HepG2 (cell line): ENCODE data around the gene ACADVL. TPM values are rescaled to one million over a fixed set of nuclear protein-coding genes. Genes with fewer than 3 reads are reported as not detected.

Source experiments
- CBX5 ChIP-seq: sonication (generic); formaldehyde crosslinking; IDR thresholded peaks from 2 replicates; pipeline ENCODE4 v1.4.0; 2020; ENCODE audit warnings: missing genetic modification reagents, borderline replicate concordance
- FOSL2 ChIP-seq: sonication (generic); formaldehyde crosslinking; IDR thresholded peaks from 2 replicates; pipeline ENCODE4 v1.4.0; 2020; ENCODE audit warnings: missing genetic modification reagents
- HOXA9 ChIP-seq: sonication (generic); formaldehyde crosslinking; IDR thresholded peaks from 2 replicates; pipeline ENCODE4 v1.8.1; 2022; ENCODE audit warnings: missing genetic modification reagents, mild to moderate bottlenecking, moderate library complexity, borderline replicate concordance
- MTA1 ChIP-seq: sonication (generic); formaldehyde crosslinking; IDR thresholded peaks from 2 replicates; pipeline ENCODE4 v1.4.0; 2020; ENCODE audit warnings: missing genetic modification reagents, mild to moderate bottlenecking, borderline replicate concordance
- NFKB2 ChIP-seq: sonication (generic); formaldehyde crosslinking; IDR thresholded peaks from 2 replicates; pipeline ENCODE4 v1.4.0; 2020; ENCODE audit warnings: missing genetic modification reagents, borderline replicate concordance
- NR2C2 ChIP-seq: sonication (generic); formaldehyde crosslinking; IDR thresholded peaks from 2 replicates; pipeline ENCODE4 v1.4.0; 2020; ENCODE audit warnings: missing genetic modification reagents, mild to moderate bottlenecking, moderate library complexity, borderline replicate concordance
- RBAK ChIP-seq: sonication (generic); formaldehyde crosslinking; IDR thresholded peaks from 2 replicates; pipeline ENCODE4 v1.5.1; 2020; ENCODE audit warnings: mild to moderate bottlenecking, missing genetic modification reagents
- REXO4 ChIP-seq: sonication (generic); formaldehyde crosslinking; IDR thresholded peaks from 2 replicates; pipeline ENCODE4 v1.8.0; 2022; ENCODE audit warnings: missing genetic modification reagents, mild to moderate bottlenecking, borderline replicate concordance
- TARDBP ChIP-seq: sonication (generic); formaldehyde crosslinking; IDR thresholded peaks from 2 replicates; pipeline ENCODE4 v1.8.0; 2022; ENCODE audit warnings: mild to moderate bottlenecking, missing genetic modification reagents
- ZNF484 ChIP-seq: sonication (generic); formaldehyde crosslinking; IDR thresholded peaks from 2 replicates; pipeline ENCODE4 v1.5.1; 2020; ENCODE audit warnings: mild to moderate bottlenecking, low read depth, missing genetic modification reagents, borderline replicate concordance
- ZNF792 ChIP-seq: IDR thresholded peaks from 2 replicates; pipeline ENCODE4 v1.6.1; 2016
- ZSCAN22 ChIP-seq: sonication (generic); formaldehyde crosslinking; IDR thresholded peaks from 2 replicates; pipeline ENCODE4 v1.4.0; 2020; ENCODE audit warnings: mild to moderate bottlenecking, missing genetic modification reagents
- polyA plus RNA-seq, 8 experiments: library from polyadenylated mRNA; depleted of rRNA in 3 of 8; stranded (reverse) in 7 of 8; unstranded in 1 of 8; fragments of >200 nt; fragmentation: Illumina TruSeq in 4 of 8; extraction: Trizol in 4 of 8; gene quantifications; 2 replicates each; pipeline versions ENCODE4 v1.2.1 to v1.2.3, GENCODE V29; 2011 to 2016; ENCODE audit warnings: low read depth in 4 of 8, missing spikeins in 1 of 8, mixed read lengths in 1 of 8; ENCODE audit not compliant: insufficient read depth in 1 of 8
- total RNA-seq, 5 experiments: library from RNA; depleted of rRNA; stranded (reverse); fragments of >200 nt; fragmentation: Illumina TruSeq; extraction: Trizol; gene quantifications; 2 replicates each; pipeline ENCODE4 v1.2.3, GENCODE V29; 2016; ENCODE audit warnings: low read depth in 1 of 5
- TF ChIP-seq, protein P1 (sequence below): sonication (generic); formaldehyde crosslinking; IDR thresholded peaks from 2 replicates; pipeline ENCODE4 v1.8.1; 2023; ENCODE audit warnings: mild to moderate bottlenecking, missing genetic modification reagents
- TF ChIP-seq, protein P2 (sequence below): sonication (generic); formaldehyde crosslinking; IDR thresholded peaks from 2 replicates; pipeline ENCODE4 v1.4.0; 2020; ENCODE audit warnings: mild to moderate bottlenecking, missing genetic modification reagents, borderline replicate concordance
- TF ChIP-seq, protein P3 (sequence below): IDR thresholded peaks from 2 replicates; pipeline ENCODE4 v1.6.1; 2016; ENCODE audit warnings: mild to moderate bottlenecking
- TF ChIP-seq, protein P4 (sequence below): fragments of 450-650 bp; IDR thresholded peaks from 2 replicates; pipeline ENCODE4 v1.6.1; 2017
- TF ChIP-seq, protein P5 (sequence below): IDR thresholded peaks from 2 replicates; pipeline ENCODE4 v1.6.1; 2016; ENCODE audit warnings: mild to moderate bottlenecking, missing biosample characterization, missing genetic modification reagents
- TF ChIP-seq, protein P6 (sequence below): sonication (generic); formaldehyde crosslinking; IDR thresholded peaks from 2 replicates; pipeline ENCODE4 v1.8.0; 2022; ENCODE audit warnings: missing genetic modification reagents, mild to moderate bottlenecking, borderline replicate concordance

Gene ACADVL
- total and polyA plus RNA-seq, 2 of the 13 experiments (the other 11 are each of a cell fraction or from before 2014, with no cell fraction given) = 219 to 412 TPM

DNA sequence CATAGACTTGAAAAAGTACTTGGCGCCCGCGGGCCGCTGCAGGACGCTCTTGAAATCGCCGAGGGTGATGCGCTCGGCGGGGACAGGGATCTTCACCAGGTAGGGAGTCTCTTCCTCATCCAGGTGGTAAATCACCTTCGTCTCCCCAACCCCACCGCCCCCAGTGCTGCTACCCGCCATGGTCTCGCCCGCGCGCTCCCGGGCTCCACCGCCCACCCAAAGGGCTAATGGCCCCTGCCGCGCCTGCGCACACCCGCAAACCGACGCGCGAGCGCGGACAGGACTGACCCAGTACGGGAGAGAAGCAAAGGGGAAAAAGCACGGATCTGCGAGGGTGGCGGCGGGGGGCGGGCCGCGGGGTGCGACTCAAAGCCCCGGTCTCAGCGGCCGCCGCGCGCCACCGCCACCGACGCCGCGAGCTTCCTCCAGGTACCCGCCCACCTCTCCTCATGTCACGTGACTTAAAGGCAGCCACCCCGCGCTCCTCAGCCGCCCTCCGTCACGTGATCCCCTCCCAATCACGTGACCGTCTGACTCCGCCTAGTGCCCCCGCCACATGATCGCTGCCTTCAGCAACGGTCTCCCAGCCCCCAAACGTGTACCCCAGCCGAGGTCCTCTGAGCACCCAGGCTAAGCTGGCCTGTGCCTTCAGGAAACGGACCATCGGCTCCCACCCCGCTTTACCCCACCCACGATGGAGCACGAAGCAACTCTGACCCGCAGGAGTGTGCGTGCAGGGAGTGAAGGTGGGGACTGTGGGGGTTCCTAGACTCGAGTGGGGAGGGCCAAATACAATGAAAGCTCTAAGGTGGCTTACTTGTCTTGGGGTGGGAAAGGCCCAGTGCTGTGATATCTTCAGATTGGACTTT is 14.6 kb downstream of the ACADVL start, which contains the start of gene DVL2 (continued):
- peak; percentile 71; the same call in 1 of the 2 replicates for TF ChIP-seq CBX5 (CRISPR knock-in tag)
- TF ChIP-seq HOXA9 (CRISPR knock-in tag) = peak; percentile 29; the same call in 1 of the 2 replicates
- peak; percentile 73; the same call in 1 of the 2 replicates for TF ChIP-seq NR2C2
- TF ChIP-seq, protein P1, sequence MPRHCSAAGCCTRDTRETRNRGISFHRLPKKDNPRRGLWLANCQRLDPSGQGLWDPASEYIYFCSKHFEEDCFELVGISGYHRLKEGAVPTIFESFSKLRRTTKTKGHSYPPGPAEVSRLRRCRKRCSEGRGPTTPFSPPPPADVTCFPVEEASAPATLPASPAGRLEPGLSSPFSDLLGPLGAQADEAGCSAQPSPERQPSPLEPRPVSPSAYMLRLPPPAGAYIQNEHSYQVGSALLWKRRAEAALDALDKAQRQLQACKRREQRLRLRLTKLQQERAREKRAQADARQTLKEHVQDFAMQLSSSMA (CRISPR knock-in tag) = peak; percentile 42; the same call in 1 of the 2 replicates
- 0 out of 2 replicates have a peak, but pooled peaks have one; percentile 9 for TF ChIP-seq RBAK (CRISPR knock-in tag)
- TF ChIP-seq, protein P2, sequence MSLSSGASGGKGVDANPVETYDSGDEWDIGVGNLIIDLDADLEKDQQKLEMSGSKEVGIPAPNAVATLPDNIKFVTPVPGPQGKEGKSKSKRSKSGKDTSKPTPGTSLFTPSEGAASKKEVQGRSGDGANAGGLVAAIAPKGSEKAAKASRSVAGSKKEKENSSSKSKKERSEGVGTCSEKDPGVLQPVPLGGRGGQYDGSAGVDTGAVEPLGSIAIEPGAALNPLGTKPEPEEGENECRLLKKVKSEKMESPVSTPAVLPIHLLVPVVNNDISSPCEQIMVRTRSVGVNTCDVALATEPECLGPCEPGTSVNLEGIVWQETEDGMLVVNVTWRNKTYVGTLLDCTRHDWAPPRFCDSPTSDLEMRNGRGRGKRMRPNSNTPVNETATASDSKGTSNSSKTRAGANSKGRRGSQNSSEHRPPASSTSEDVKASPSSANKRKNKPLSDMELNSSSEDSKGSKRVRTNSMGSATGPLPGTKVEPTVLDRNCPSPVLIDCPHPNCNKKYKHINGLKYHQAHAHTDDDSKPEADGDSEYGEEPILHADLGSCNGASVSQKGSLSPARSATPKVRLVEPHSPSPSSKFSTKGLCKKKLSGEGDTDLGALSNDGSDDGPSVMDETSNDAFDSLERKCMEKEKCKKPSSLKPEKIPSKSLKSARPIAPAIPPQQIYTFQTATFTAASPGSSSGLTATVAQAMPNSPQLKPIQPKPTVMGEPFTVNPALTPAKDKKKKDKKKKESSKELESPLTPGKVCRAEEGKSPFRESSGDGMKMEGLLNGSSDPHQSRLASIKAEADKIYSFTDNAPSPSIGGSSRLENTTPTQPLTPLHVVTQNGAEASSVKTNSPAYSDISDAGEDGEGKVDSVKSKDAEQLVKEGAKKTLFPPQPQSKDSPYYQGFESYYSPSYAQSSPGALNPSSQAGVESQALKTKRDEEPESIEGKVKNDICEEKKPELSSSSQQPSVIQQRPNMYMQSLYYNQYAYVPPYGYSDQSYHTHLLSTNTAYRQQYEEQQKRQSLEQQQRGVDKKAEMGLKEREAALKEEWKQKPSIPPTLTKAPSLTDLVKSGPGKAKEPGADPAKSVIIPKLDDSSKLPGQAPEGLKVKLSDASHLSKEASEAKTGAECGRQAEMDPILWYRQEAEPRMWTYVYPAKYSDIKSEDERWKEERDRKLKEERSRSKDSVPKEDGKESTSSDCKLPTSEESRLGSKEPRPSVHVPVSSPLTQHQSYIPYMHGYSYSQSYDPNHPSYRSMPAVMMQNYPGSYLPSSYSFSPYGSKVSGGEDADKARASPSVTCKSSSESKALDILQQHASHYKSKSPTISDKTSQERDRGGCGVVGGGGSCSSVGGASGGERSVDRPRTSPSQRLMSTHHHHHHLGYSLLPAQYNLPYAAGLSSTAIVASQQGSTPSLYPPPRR (CRISPR knock-in tag) = peak; percentile 28; the same call in 1 of the 2 replicates
- no peak for TF ChIP-seq REXO4 (CRISPR knock-in tag)
- peak; percentile 80 for TF ChIP-seq TARDBP
- TF ChIP-seq, protein P3, sequence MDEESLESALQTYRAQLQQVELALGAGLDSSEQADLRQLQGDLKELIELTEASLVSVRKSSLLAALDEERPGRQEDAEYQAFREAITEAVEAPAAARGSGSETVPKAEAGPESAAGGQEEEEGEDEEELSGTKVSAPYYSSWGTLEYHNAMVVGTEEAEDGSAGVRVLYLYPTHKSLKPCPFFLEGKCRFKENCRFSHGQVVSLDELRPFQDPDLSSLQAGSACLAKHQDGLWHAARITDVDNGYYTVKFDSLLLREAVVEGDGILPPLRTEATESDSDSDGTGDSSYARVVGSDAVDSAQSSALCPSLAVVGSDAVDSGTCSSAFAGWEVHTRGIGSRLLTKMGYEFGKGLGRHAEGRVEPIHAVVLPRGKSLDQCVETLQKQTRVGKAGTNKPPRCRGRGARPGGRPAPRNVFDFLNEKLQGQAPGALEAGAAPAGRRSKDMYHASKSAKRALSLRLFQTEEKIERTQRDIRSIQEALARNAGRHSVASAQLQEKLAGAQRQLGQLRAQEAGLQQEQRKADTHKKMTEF (CRISPR knock-in tag) = peak; percentile 90
- peak; percentile 60 for TF ChIP-seq FOSL2 (CRISPR knock-in tag)
- TF ChIP-seq MTA1 (CRISPR knock-in tag) = 0 out of 2 replicates have a peak, but pooled peaks have one; percentile 65
- no peak for TF ChIP-seq ZNF484 (CRISPR knock-in tag)
- TF ChIP-seq, protein P4, sequence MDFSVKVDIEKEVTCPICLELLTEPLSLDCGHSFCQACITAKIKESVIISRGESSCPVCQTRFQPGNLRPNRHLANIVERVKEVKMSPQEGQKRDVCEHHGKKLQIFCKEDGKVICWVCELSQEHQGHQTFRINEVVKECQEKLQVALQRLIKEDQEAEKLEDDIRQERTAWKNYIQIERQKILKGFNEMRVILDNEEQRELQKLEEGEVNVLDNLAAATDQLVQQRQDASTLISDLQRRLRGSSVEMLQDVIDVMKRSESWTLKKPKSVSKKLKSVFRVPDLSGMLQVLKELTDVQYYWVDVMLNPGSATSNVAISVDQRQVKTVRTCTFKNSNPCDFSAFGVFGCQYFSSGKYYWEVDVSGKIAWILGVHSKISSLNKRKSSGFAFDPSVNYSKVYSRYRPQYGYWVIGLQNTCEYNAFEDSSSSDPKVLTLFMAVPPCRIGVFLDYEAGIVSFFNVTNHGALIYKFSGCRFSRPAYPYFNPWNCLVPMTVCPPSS = peak; percentile 100
- no peak for TF ChIP-seq ZSCAN22 (CRISPR knock-in tag)
- TF ChIP-seq, protein P5, sequence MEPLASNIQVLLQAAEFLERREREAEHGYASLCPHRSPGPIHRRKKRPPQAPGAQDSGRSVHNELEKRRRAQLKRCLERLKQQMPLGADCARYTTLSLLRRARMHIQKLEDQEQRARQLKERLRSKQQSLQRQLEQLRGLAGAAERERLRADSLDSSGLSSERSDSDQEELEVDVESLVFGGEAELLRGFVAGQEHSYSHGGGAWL (CRISPR knock-in tag) = peak; percentile 42
- TF ChIP-seq NFKB2 (CRISPR knock-in tag) = peak; percentile 78; the same call in 1 of the 2 replicates
- TF ChIP-seq, protein P6, sequence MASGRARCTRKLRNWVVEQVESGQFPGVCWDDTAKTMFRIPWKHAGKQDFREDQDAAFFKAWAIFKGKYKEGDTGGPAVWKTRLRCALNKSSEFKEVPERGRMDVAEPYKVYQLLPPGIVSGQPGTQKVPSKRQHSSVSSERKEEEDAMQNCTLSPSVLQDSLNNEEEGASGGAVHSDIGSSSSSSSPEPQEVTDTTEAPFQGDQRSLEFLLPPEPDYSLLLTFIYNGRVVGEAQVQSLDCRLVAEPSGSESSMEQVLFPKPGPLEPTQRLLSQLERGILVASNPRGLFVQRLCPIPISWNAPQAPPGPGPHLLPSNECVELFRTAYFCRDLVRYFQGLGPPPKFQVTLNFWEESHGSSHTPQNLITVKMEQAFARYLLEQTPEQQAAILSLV (CRISPR knock-in tag) = peak; percentile 87; the same call in 1 of the 2 replicates
- TF ChIP-seq ZNF792 (CRISPR knock-in tag) = peak; percentile 90
